Left renal cortex interstitium (tissue), 4 donors: ENCODE results near the gene DSCAML1. TPM values are rescaled to one million over a fixed set of nuclear protein-coding genes. Genes with fewer than 3 reads are reported as not detected.
"Not testable (repeated sequence)": the region's sequence is repeated elsewhere in the genome, so short reads cannot be mapped to it uniquely, and the experiment has no call there.

ENCODE experiments used
- DNase-seq, 4 donors: peaks; one replicate each; pipeline ENCODE4 v3.0.0-alpha.2; 2013; ENCODE audit warnings: low read depth in 4 of 4, low spot score in 2 of 4, missing footprints in 1 of 4
- polyA plus RNA-seq, 4 donors: library from polyadenylated mRNA; unstranded; fragments of 120-200 nt; gene quantifications; one replicate each; pipeline ENCODE4 v1.2.1, GENCODE V29; 2013; ENCODE audit not compliant: insufficient read length in 4 of 4

DSCAML1 gene
- polyA plus RNA-seq, 4 donors = 1.3 to 4.0 (median 2.0) TPM

GRCh38 chr11:117399100-117399840 lies 397.7 kb downstream of the DSCAML1 start:
- DNase-seq = not testable (repeated sequence)

- DNase-seq = not testable (repeated sequence)
Observed at GRCh38 chr11:117398618-117399017, 398.4 kb downstream of the DSCAML1 start.

GRCh38 chr11:117396970-117397369 lies 400.0 kb downstream of the DSCAML1 start:
- DNase-seq = no peak

GRCh38 chr11:117395476-117395875 lies 401.5 kb downstream of the DSCAML1 start:
- no peak for DNase-seq

- DNase-seq = no peak
Observed at GRCh38 chr11:117394221-117394925, 402.6 kb downstream of the DSCAML1 start.

- no peak for DNase-seq
Observed at GRCh38 chr11:117392979-117393378, 404.0 kb downstream of the DSCAML1 start.

GRCh38 chr11:117392001-117392690 lies 404.9 kb downstream of the DSCAML1 start:
- no peak for DNase-seq

GRCh38 chr11:117391181-117391580 lies 405.8 kb downstream of the DSCAML1 start:
- DNase-seq = no peak

GRCh38 chr11:117390743-117391142 lies 406.3 kb downstream of the DSCAML1 start:
- no peak for DNase-seq

- DNase-seq = no peak
Observed at GRCh38 chr11:117387992-117388755, 408.8 kb downstream of the DSCAML1 start.

- no peak for DNase-seq
Observed at GRCh38 chr11:117385906-117386305, 411.1 kb downstream of the DSCAML1 start.

GRCh38 chr11:117385471-117385870 lies 411.5 kb downstream of the DSCAML1 start:
- no peak for DNase-seq

GRCh38 chr11:117384045-117384444 lies 413.0 kb downstream of the DSCAML1 start:
- DNase-seq = no peak

GRCh38 chr11:117382746-117383145 lies 414.3 kb downstream of the DSCAML1 start:
- no peak for DNase-seq

- DNase-seq = no peak
Observed at GRCh38 chr11:117381481-117382387, 415.3 kb downstream of the DSCAML1 start.

GRCh38 chr11:117380676-117381075 lies 416.3 kb downstream of the DSCAML1 start:
- DNase-seq = no peak

- no peak for DNase-seq
Observed at GRCh38 chr11:117378976-117379865, 417.8 kb downstream of the DSCAML1 start.
